ENCODE data around the gene SLC6A8.
"Not testable (repeated sequence)": the region's sequence is repeated elsewhere in the genome, so short reads cannot be mapped to it uniquely, and the experiment has no call there.

The SLC6A8 gene

DNA sequence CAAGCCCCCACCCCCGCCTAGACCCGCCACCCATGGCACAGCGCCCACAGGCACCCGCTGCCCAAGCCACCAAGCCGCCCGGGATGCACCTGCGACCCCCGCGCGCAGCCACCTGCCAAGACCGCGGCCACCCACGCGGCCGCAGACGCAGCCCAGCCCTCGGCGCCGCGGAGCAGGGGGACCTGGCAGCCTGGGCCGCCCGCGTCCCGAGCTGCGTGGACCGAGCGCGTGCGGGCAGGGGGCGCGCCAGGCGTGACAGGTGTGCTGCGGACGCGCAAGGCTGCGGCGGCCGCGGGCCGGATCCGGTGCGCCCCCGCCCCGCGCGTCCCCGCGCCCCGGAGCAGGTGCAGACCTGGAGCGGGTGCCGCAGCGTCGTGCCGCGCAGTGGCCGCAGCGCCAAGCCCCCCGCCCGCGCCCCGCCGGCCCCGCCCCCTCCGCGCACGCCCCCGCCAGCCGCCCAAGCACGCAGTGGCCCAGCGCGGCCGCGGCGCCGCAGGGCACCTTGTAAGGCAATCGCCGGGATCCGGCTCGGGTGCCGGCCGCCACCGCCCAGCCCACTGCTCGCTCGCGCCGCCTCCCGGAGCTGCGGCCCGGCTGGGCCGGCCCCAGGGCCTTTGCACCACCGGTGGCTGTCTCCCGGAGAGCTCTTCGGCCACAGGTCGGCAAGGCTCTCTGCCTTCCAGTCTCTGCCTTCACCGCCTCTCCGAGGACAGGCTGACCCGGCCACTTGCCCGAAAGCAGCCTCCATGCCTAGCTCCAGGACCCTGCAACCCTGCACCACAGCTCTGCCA is 14.1 kb upstream of the SLC6A8 start, which contains the start of gene PNCK:
TSS of gene PNCK (minus strand) at position 386 of the 791 bp plus-strand sequence. CDS start 737 bp downstream, outside the sequence.
- no peak within 1 kb of the TSS for H3K4me2 ChIP-seq (ENCODE audit: low read depth, low read length, poor library complexity, severe bottlenecking)
- H3K36me3 ChIP-seq (ENCODE audit: insufficient read depth, low read length), result no peaks in the 10 kb centered on the region
- no peak within 1 kb of the TSS for H3K9ac ChIP-seq (ENCODE audit: low read depth, low read length, poor library complexity, severe bottlenecking)
- no peaks in the 10 kb centered on the region for H3K9me2 ChIP-seq (replicated peaks; ENCODE audit: low read depth, low read length)
- H2AFZ ChIP-seq (ENCODE audit: low read length), result no peak within 1 kb of the TSS
- TF ChIP-seq CTCF (conservative IDR thresholded peaks at IDR 0.05; ENCODE audit: low read length) (no peak), EZH2phosphoT487 (IDR thresholded peaks at IDR 0.05; ENCODE audit: borderline replicate concordance) (no peak)
- no peaks in the 10 kb centered on the region for H3K9me3 ChIP-seq (ENCODE audit: insufficient read depth, low read depth, low read length)
- no peaks in the 10 kb centered on the region for H3K79me2 ChIP-seq (ENCODE audit: insufficient read depth, low read length)
- H3F3A ChIP-seq (ENCODE audit: low read depth), result no peaks in the 10 kb centered on the region
- H3K27me3 ChIP-seq (ENCODE audit: insufficient read depth, low read length, poor library complexity, severe bottlenecking), result no peaks in the 10 kb centered on the region
- H3K4me1 ChIP-seq (ENCODE audit: insufficient read depth, low read length, poor library complexity, severe bottlenecking), result no peaks in the 10 kb centered on the region
- H4K20me1 ChIP-seq (ENCODE audit: insufficient read depth, low read length, poor library complexity, severe bottlenecking), result no peaks in the 10 kb centered on the region
- no peak within 1 kb of the TSS for H3K4me3 ChIP-seq (ENCODE audit: low read length, poor library complexity, severe bottlenecking)

- Histone ChIP-seq H3K36me3 (ENCODE audit: insufficient read depth, low read length) (no peaks in the 10 kb centered on the region), H3K9me3 (ENCODE audit: insufficient read depth, low read depth, low read length) (no peaks in the 10 kb centered on the region), H4K20me1 (ENCODE audit: insufficient read depth, low read length, poor library complexity, severe bottlenecking) (no peaks in the 10 kb centered on the region), H3K9me2 (replicated peaks; ENCODE audit: low read depth, low read length) (no peaks in the 10 kb centered on the region), H3K4me1 (ENCODE audit: insufficient read depth, low read length, poor library complexity, severe bottlenecking) (no peaks in the 10 kb centered on the region), H3K27me3 (ENCODE audit: insufficient read depth, low read length, poor library complexity, severe bottlenecking) (no peaks in the 10 kb centered on the region), H3K79me2 (ENCODE audit: insufficient read depth, low read length) (no peaks in the 10 kb centered on the region), H2AFZ (ENCODE audit: low read length) (no peak overlapping the region), H3K4me2 (ENCODE audit: low read depth, low read length, poor library complexity, severe bottlenecking) (no peak overlapping the region), H3F3A (ENCODE audit: low read depth) (no peaks in the 10 kb centered on the region), H3K9ac (ENCODE audit: low read depth, low read length, poor library complexity, severe bottlenecking) (no peak overlapping the region), H3K4me3 (ENCODE audit: low read length, poor library complexity, severe bottlenecking) (no peak overlapping the region)
- TF ChIP-seq CTCF (conservative IDR thresholded peaks at IDR 0.05; ENCODE audit: low read length), result no peak
Observed at GRCh38 chrX:153674219-153674851, 13.4 kb upstream of the SLC6A8 start.

DNA sequence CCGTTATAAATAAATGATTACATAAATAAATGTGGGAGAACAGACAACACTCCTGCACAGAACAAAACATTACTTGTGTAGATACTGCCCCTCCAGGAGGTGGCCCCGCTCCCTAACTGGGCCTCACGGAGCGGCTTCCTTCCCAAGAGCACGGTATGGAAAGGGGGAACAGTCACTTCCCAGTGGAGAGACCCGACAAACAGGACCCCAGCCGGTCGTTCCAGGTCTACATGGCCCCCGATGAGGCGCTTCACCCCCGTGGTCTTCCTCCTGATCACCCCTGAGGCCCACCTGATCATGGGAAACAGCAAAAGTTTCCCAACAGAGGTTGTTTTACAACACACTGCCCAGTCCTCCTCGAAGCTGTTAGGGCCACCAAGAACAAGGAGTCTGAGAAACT is 6.6 kb upstream of the SLC6A8 start:
- Histone ChIP-seq H3K4me2 (ENCODE audit: low read depth, low read length, poor library complexity, severe bottlenecking) (no peak overlapping the region), H3K9me3 (ENCODE audit: insufficient read depth, low read depth, low read length) (no peaks in the 10 kb centered on the region), H3F3A (ENCODE audit: low read depth) (no peaks in the 10 kb centered on the region), H4K20me1 (ENCODE audit: insufficient read depth, low read length, poor library complexity, severe bottlenecking) (no peaks in the 10 kb centered on the region), H3K9ac (ENCODE audit: low read depth, low read length, poor library complexity, severe bottlenecking) (no peak overlapping the region), H3K27me3 (ENCODE audit: insufficient read depth, low read length, poor library complexity, severe bottlenecking) (no peaks in the 10 kb centered on the region), H3K9me2 (replicated peaks; ENCODE audit: low read depth, low read length) (no peaks in the 10 kb centered on the region), H3K36me3 (ENCODE audit: insufficient read depth, low read length) (no peaks in the 10 kb centered on the region), H3K4me1 (ENCODE audit: insufficient read depth, low read length, poor library complexity, severe bottlenecking) (no peaks in the 10 kb centered on the region), H3K79me2 (ENCODE audit: insufficient read depth, low read length) (no peaks in the 10 kb centered on the region), H2AFZ (ENCODE audit: low read length) (no peak overlapping the region), H3K4me3 (ENCODE audit: low read length, poor library complexity, severe bottlenecking) (no peak overlapping the region)
- no peak for TF ChIP-seq CTCF (conservative IDR thresholded peaks at IDR 0.05; ENCODE audit: low read length)
- TF ChIP-seq EZH2phosphoT487 (IDR thresholded peaks at IDR 0.05; ENCODE audit: borderline replicate concordance), result no peak

DNA sequence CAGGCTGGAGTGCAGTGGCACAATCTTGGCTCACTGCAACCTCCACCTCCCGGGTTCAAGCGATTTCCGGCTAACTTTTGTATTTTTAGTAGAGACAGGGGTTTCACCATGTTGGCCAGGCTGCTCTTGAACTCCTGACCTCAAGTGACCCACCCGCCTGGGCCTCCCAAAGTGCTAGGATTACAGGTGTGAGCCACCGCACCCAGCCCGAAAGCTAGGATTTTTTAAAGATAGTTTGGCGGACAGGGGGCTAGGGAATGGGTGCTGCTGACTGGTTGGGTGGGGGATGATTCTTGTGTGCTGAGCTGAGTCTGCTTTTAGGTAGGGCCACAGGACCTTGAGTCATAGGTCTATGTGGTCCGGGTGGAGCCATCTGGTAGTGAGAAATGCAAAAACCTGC is 4.2 kb upstream of the SLC6A8 start:
- not testable (repeated sequence) for H3F3A ChIP-seq (ENCODE audit: low read depth)

More for the DNA sequence above, 4.2 kb upstream of the SLC6A8 start:
- not testable (repeated sequence) for H2AFZ ChIP-seq (ENCODE audit: low read length); H3K27me3 ChIP-seq (ENCODE audit: insufficient read depth, low read length, poor library complexity, severe bottlenecking); H3K9me2 ChIP-seq (replicated peaks; ENCODE audit: low read depth, low read length); H3K79me2 ChIP-seq (ENCODE audit: insufficient read depth, low read length); H3K9me3 ChIP-seq (ENCODE audit: insufficient read depth, low read depth, low read length); H4K20me1 ChIP-seq (ENCODE audit: insufficient read depth, low read length, poor library complexity, severe bottlenecking); H3K36me3 ChIP-seq (ENCODE audit: insufficient read depth, low read length); H3K9ac ChIP-seq (ENCODE audit: low read depth, low read length, poor library complexity, severe bottlenecking); H3K4me2 ChIP-seq (ENCODE audit: low read depth, low read length, poor library complexity, severe bottlenecking); H3K4me3 ChIP-seq (ENCODE audit: low read length, poor library complexity, severe bottlenecking); H3K4me1 ChIP-seq (ENCODE audit: insufficient read depth, low read length, poor library complexity, severe bottlenecking)

Measured in Loucy (cell line).